Urothelium cell line (cell line): Measurements from ENCODE around the gene TRAPPC2.
A peak's percentile ranks its signal among the peaks of the same experiment; 100 is the strongest.
"Not testable (repeated sequence)": the region's sequence is repeated elsewhere in the genome, so short reads cannot be mapped to it uniquely, and the experiment has no call there.

ENCODE experiments used
- DNase-seq: peaks from one replicate; pipeline ENCODE4 v3.0.0; 2011; ENCODE audit warnings: low spot score, mixed read lengths
- FAIRE-seq: peaks from 2 replicates; lab custom pipeline; 2011; peaks lifted over from hg19 to GRCh38; lab: Jason Lieb, UNC

Gene TRAPPC2

DNA sequence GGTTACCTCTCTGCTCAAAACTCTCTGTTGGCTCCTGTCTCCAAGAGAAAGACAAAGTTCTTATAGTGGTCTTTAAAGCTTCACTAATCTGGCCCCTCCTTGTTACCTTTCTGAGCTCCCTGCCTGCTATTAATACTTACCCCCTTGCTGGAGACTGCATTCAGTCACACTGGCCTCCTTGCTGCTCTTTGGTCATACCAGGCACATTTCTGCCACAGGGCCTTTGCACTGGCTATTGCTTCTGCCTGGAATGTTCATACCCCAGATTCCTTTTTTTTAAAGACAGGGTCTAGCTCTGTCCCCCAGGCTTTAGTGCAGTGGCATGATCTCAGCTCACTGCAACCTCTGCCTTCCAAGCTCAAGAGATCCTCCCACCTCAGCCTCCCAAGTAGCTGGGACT is 61.4 kb downstream of the TRAPPC2 start:
- DNase-seq (no peak), FAIRE-seq (no peak)

DNA sequence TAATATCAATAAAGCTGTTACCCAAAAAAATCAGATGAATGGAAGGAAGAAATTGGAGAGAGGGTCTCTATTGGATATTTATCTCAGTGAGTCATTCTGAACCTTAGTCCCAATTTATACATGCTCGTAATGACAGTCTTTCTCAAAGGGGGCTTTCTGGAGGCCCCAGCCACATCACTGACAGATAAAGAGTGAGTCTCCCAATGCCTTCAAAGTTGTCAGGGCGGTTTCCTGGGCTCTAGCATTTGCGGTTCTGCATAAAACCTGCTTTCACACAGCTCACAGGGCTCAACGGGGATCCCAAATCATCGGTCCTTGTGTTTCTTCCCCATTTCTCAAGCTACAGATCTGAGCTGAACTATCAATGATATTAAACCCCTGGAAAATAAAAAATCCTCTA is 64.2 kb downstream of the TRAPPC2 start:
- FAIRE-seq = no peak
- no peak for DNase-seq

DNA sequence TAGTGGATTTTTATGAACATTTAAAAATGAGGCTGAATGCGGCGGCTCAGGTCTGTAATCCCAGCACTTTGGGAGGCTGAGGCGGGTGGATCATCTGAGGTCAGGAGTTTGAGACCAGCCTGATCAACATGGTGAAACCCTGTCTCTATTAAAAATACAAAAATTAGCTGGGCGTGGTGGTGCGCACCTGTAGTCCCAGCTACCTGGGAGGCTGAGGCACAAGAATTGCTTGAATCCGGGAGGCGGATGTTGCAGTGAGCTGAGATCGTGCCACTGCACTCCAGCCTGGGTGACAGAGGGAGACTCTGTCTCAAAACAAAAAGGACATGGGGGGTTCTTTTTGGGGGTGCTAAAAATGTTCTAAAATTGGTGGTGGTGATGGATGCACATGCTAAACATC is 64.7 kb downstream of the TRAPPC2 start:
- not testable (repeated sequence) for DNase-seq, FAIRE-seq

GRCh38 chrX:13669246-13669737 is 65.1 kb downstream of the TRAPPC2 start:
- no peak for FAIRE-seq
- peak; percentile 45 for DNase-seq

GRCh38 chrX:13667919-13668318 is 66.5 kb downstream of the TRAPPC2 start:
- FAIRE-seq (no peak), DNase-seq (no peak)

- FAIRE-seq = no peak
- DNase-seq = no peak
Measured at GRCh38 chrX:13666836-13667235, 67.6 kb downstream of the TRAPPC2 start.

- no peak for DNase-seq
- no peak for FAIRE-seq
Measured at GRCh38 chrX:13664020-13664419, 70.4 kb downstream of the TRAPPC2 start.

GRCh38 chrX:13662355-13662791 is 72.0 kb downstream of the TRAPPC2 start:
- no peak for DNase-seq
- no peak for FAIRE-seq
